ENCODE results near the gene AKT2. TPM values are rescaled to one million over a fixed set of nuclear protein-coding genes. Genes with fewer than 3 reads are reported as not detected.

The AKT2 gene
- total RNA-seq, 1 donor from 2014 or later = 46.4 TPM

- H3K4me3 ChIP-seq (ENCODE audit: low read depth, low read length) = no peak overlapping the region
- no peak for DNase-seq (ENCODE audit: low read depth)
- TF ChIP-seq CTCF (conservative IDR thresholded peaks at IDR 0.05; ENCODE audit: low read depth, low read length) = no peak
These were observed 37.3 kb downstream of the AKT2 start for GRCh38 chr19:40247735-40248262.

- no peak for DNase-seq (ENCODE audit: low read depth)
- no peak for TF ChIP-seq CTCF (conservative IDR thresholded peaks at IDR 0.05; ENCODE audit: low read depth, low read length)
These were observed 38.0 kb downstream of the AKT2 start for GRCh38 chr19:40247178-40247577.

GRCh38 chr19:40246292-40247073 is 38.7 kb downstream of the AKT2 start:
- H3K4me3 ChIP-seq (ENCODE audit: low read depth, low read length) = no peak overlapping the region
- no peak for TF ChIP-seq CTCF (conservative IDR thresholded peaks at IDR 0.05; ENCODE audit: low read depth, low read length)
- no peak for DNase-seq (ENCODE audit: low read depth)

More at GRCh38 chr19:40247178-40247577, 38.0 kb downstream of the AKT2 start:
- no peak overlapping the region for H3K4me3 ChIP-seq (ENCODE audit: low read depth, low read length)

- no peak overlapping the region for H3K4me3 ChIP-seq (ENCODE audit: low read depth, low read length)
- TF ChIP-seq CTCF (conservative IDR thresholded peaks at IDR 0.05; ENCODE audit: low read depth, low read length) = no peak
- no peak for DNase-seq (ENCODE audit: low read depth)
These were observed 39.5 kb downstream of the AKT2 start for GRCh38 chr19:40245506-40246128.

GRCh38 chr19:40244579-40245317 is 40.4 kb downstream of the AKT2 start:
- no peak overlapping the region for H3K4me3 ChIP-seq (ENCODE audit: low read depth, low read length)
- no peak for DNase-seq (ENCODE audit: low read depth)
- TF ChIP-seq CTCF (conservative IDR thresholded peaks at IDR 0.05; ENCODE audit: low read depth, low read length) = no peak

- no peak for TF ChIP-seq CTCF (conservative IDR thresholded peaks at IDR 0.05; ENCODE audit: low read depth, low read length)
- H3K4me3 ChIP-seq (ENCODE audit: low read depth, low read length) = no peak overlapping the region
- no peak for DNase-seq (ENCODE audit: low read depth)
These were observed 42.0 kb downstream of the AKT2 start for GRCh38 chr19:40243181-40243580.

All from epithelial cell of proximal tubule (primary cell).